ENCODE data around the gene FOXP1.

The FOXP1 gene

GRCh38 chr3:71421475-71421819 lies 162.1 kb downstream of the FOXP1 start:
- no peak for DNase-seq

GRCh38 chr3:71419369-71419768 lies 164.2 kb downstream of the FOXP1 start:
- DNase-seq, result no peak

- no peak for DNase-seq
These were observed 165.7 kb downstream of the FOXP1 start for GRCh38 chr3:71417791-71418190.

- DNase-seq, result no peak
These were observed 166.7 kb downstream of the FOXP1 start for GRCh38 chr3:71416876-71417275.

GRCh38 chr3:71415681-71416122 lies 167.8 kb downstream of the FOXP1 start:
- DNase-seq, result no peak

- DNase-seq, result no peak
These were observed 169.2 kb downstream of the FOXP1 start for GRCh38 chr3:71414189-71414927.

GRCh38 chr3:71413572-71413971 lies 170.0 kb downstream of the FOXP1 start:
- DNase-seq, result no peak

- peak; percentile 37 for DNase-seq
These were observed 174.2 kb downstream of the FOXP1 start for GRCh38 chr3:71409352-71409751.

GRCh38 chr3:71408903-71409302 lies 174.6 kb downstream of the FOXP1 start:
- DNase-seq, result no peak

GRCh38 chr3:71407823-71408222 lies 175.7 kb downstream of the FOXP1 start:
- DNase-seq, result no peak

GRCh38 chr3:71406972-71407810 lies 176.3 kb downstream of the FOXP1 start:
- DNase-seq, result peak; percentile 12

GRCh38 chr3:71402911-71403310 lies 180.6 kb downstream of the FOXP1 start:
- peak; percentile 55 for DNase-seq

- DNase-seq, result no peak
These were observed 181.2 kb downstream of the FOXP1 start for GRCh38 chr3:71402280-71402679.

GRCh38 chr3:71401695-71402231 lies 181.8 kb downstream of the FOXP1 start:
- DNase-seq, result no peak

- no peak for DNase-seq
These were observed 182.5 kb downstream of the FOXP1 start for GRCh38 chr3:71400986-71401451.

GRCh38 chr3:71399478-71399877 lies 184.1 kb downstream of the FOXP1 start:
- DNase-seq, result no peak

GRCh38 chr3:71398157-71398836 lies 185.2 kb downstream of the FOXP1 start:
- DNase-seq, result no peak

GRCh38 chr3:71397726-71398125 lies 185.8 kb downstream of the FOXP1 start:
- no peak for DNase-seq

- DNase-seq, result no peak
These were observed 186.5 kb downstream of the FOXP1 start for GRCh38 chr3:71397046-71397445.

GRCh38 chr3:71395927-71396695 lies 187.4 kb downstream of the FOXP1 start:
- DNase-seq, result peak; percentile 38

GRCh38 chr3:71395470-71395869 lies 188.1 kb downstream of the FOXP1 start:
- no peak for DNase-seq

GRCh38 chr3:71393745-71394144 lies 189.8 kb downstream of the FOXP1 start:
- DNase-seq, result no peak
